Mesothelial cell of epicardium (in vitro differentiated cells): ENCODE results near the gene ZDHHC11B. TPM values are rescaled to one million over a fixed set of nuclear protein-coding genes. Genes with fewer than 3 reads are reported as not detected.
"Not testable (repeated sequence)": the region's sequence is repeated elsewhere in the genome, so short reads cannot be mapped to it uniquely, and the experiment has no call there.

ENCODE experiments used
- DNase-seq, 2 experiments: peaks; one replicate each; pipeline ENCODE4 v3.0.0; 2021; ENCODE audit warnings: low spot score in 2 of 2; ENCODE audit not compliant: unreplicated experiment in 2 of 2
- H3K27ac Mint-ChIP-seq: 2 replicates; pipeline ENCODE4 v1.8.0; 2021; ENCODE audit warnings: mixed read lengths
- H3K27me3 Mint-ChIP-seq: 2 replicates; pipeline ENCODE4 v1.8.0; 2021; ENCODE audit warnings: low read depth, mixed read lengths
- H3K36me3 Mint-ChIP-seq: 2 replicates; pipeline ENCODE4 v1.8.0; 2021; ENCODE audit warnings: mixed read lengths
- H3K4me1 Mint-ChIP-seq: 2 replicates; pipeline ENCODE4 v1.8.0; 2021; ENCODE audit warnings: mixed read lengths
- H3K4me3 Mint-ChIP-seq: 2 replicates; pipeline ENCODE4 v1.8.0; 2021; ENCODE audit warnings: mild to moderate bottlenecking, moderate library complexity, mixed read lengths
- H3K9me3 Mint-ChIP-seq: 2 replicates; pipeline ENCODE4 v1.8.0; 2021; ENCODE audit warnings: mixed read lengths
- total RNA-seq: library from RNA; stranded (reverse); gene quantifications from 3 replicates; pipeline ENCODE4 v1.2.1, GENCODE V29; 2021
- TF ChIP-seq, protein P1 (sequence below): fragments of 200-600 bp; sonication (generic); IDR thresholded peaks from one replicate; pipeline ENCODE4 v1.5.0; 2021; ENCODE audit warnings: antibody characterized with exemption; ENCODE audit not compliant: unreplicated experiment

The ZDHHC11B gene
- total RNA-seq, 1 donor from 2014 or later: 0.74 TPM

GRCh38 chr5:749101-749670, 35.3 kb downstream of the ZDHHC11B start:
- DNase-seq: no peak
- H3K27ac Mint-ChIP-seq: no peak overlapping the region
- H3K36me3 Mint-ChIP-seq: no peaks in the 10 kb centered on the region
- H3K4me1 Mint-ChIP-seq: no peaks in the 10 kb centered on the region
- no peak overlapping the region for H3K4me3 Mint-ChIP-seq
- no peaks in the 10 kb centered on the region for H3K9me3 Mint-ChIP-seq
- TF ChIP-seq, protein P1, sequence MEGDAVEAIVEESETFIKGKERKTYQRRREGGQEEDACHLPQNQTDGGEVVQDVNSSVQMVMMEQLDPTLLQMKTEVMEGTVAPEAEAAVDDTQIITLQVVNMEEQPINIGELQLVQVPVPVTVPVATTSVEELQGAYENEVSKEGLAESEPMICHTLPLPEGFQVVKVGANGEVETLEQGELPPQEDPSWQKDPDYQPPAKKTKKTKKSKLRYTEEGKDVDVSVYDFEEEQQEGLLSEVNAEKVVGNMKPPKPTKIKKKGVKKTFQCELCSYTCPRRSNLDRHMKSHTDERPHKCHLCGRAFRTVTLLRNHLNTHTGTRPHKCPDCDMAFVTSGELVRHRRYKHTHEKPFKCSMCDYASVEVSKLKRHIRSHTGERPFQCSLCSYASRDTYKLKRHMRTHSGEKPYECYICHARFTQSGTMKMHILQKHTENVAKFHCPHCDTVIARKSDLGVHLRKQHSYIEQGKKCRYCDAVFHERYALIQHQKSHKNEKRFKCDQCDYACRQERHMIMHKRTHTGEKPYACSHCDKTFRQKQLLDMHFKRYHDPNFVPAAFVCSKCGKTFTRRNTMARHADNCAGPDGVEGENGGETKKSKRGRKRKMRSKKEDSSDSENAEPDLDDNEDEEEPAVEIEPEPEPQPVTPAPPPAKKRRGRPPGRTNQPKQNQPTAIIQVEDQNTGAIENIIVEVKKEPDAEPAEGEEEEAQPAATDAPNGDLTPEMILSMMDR: no peak
- peaks cover 7% of the 10 kb centered on the region for H3K27me3 Mint-ChIP-seq

GRCh38 chr5:748011-748980, 36.2 kb downstream of the ZDHHC11B start:
- H3K9me3 Mint-ChIP-seq, H3K4me1 Mint-ChIP-seq, H3K36me3 Mint-ChIP-seq, H3K27ac Mint-ChIP-seq, H3K4me3 Mint-ChIP-seq, H3K27me3 Mint-ChIP-seq, DNase-seq: not testable (repeated sequence)

DNA sequence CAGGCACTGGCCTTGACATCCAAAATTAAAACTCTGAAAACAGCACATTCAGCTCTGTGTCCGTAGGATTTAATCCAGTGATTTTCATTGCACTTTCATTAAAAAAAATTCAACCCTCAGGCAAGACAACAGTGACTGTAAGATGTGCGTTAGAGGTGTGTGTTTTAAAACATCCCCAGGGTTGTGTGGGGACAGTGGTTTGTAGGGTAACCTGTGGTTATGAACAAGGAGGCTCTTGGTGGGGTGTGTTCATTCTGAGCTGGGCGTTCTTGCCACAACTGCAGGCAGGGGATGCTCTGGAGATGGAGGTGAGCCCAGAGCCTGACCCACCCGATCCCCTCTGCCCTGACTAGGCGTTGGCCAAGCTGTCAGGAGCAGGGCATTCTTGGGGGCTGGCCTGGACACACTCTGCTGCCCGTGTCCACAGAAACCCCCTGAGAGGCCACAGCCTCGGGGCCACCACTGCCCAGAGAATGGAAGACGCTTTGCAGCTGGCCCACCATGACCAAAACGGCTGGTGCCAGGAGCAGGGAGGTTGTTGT, 37.2 kb downstream of the ZDHHC11B start:
- not testable (repeated sequence) for H3K36me3 Mint-ChIP-seq, H3K27me3 Mint-ChIP-seq

GRCh38 chr5:746258-746761, 38.2 kb downstream of the ZDHHC11B start:
- TF ChIP-seq, protein P1: no peak
- H3K27ac Mint-ChIP-seq: no peak overlapping the region
- H3K36me3 Mint-ChIP-seq: no peaks in the 10 kb centered on the region
- no peaks in the 10 kb centered on the region for H3K4me1 Mint-ChIP-seq
- H3K27me3 Mint-ChIP-seq: peaks cover 9% of the 10 kb centered on the region
- H3K9me3 Mint-ChIP-seq: no peaks in the 10 kb centered on the region
- no peak overlapping the region for H3K4me3 Mint-ChIP-seq
- no peak for DNase-seq

More for the DNA sequence above, 37.2 kb downstream of the ZDHHC11B start:
- H3K9me3 Mint-ChIP-seq, DNase-seq, H3K4me1 Mint-ChIP-seq, H3K4me3 Mint-ChIP-seq, H3K27ac Mint-ChIP-seq: not testable (repeated sequence)

DNA sequence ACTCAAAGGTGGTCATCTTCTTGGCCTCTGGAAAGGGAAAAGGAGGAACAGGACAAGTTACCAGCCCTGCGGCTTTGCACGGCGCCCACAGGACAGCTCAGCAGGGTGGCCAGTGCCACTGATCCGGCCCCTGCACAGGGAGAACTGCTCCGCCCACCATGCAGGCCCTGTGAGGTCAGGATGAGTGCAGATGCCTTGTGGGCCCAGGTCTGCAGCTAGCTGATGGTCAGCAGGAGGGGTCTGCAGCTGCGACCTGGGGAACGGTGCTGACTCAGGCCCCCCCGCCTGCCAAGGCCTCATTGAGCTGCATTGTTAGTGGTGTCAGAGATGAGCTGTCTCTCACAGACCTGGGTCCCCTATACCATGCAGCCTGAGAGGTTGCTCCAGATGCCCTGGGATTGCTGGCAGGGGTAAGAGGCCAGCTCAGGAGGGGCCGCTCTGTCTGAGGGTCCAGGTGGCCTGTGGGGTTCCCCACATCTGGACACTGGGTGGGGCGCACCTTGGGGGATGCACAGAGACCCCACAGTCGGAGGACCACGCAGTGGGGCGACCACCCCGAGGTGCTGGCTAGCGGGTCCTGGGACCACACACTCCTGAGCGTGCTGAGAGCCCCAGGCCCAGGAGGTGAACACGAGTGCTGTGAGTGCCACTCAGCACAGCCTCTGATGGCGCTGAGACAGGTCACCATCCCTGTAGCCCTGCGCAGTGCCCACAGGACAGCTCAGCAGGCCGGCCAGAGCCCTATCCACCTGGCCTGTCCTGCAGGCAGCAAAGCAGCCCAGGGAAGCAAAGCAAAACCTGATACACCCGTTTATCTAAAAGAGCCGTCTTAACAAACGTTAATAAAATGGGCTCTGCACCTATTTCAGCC, 39.0 kb downstream of the ZDHHC11B start:
- DNase-seq, H3K4me1 Mint-ChIP-seq, H3K4me3 Mint-ChIP-seq, H3K36me3 Mint-ChIP-seq, H3K9me3 Mint-ChIP-seq, H3K27ac Mint-ChIP-seq: not testable (repeated sequence)
- peaks cover 11% of the 10 kb centered on the region for H3K27me3 Mint-ChIP-seq

- not testable (repeated sequence) for H3K9me3 Mint-ChIP-seq, DNase-seq, H3K4me3 Mint-ChIP-seq, H3K4me1 Mint-ChIP-seq, H3K36me3 Mint-ChIP-seq, H3K27ac Mint-ChIP-seq
- H3K27me3 Mint-ChIP-seq: peaks cover 15% of the 10 kb centered on the region
These were observed 40.7 kb downstream of the ZDHHC11B start for GRCh38 chr5:743696-744404.

DNA sequence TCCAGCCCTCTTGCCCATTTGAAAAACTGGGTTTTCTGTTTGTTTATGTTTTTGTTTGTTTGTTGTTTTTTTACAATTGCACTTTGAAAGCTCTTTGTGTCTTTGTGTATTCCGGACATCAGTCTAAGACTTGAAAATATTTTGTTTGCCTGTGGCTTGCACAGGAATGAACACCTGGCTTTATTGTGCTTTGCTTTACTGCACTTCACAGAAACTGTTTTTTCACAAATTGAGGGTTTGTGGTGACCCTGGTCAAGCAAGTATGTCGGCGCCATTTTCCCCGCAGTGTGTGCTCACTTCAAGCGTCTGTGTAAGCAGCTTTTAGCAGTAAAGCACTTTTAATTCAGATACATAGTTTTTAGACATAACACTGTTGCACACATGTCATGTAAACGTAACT, 42.3 kb downstream of the ZDHHC11B start:
- not testable (repeated sequence) for H3K4me3 Mint-ChIP-seq, DNase-seq, H3K27ac Mint-ChIP-seq, H3K9me3 Mint-ChIP-seq, H3K36me3 Mint-ChIP-seq, H3K4me1 Mint-ChIP-seq
- H3K27me3 Mint-ChIP-seq: peaks cover 21% of the 10 kb centered on the region

- not testable (repeated sequence) for DNase-seq, H3K27ac Mint-ChIP-seq, H3K36me3 Mint-ChIP-seq, H3K9me3 Mint-ChIP-seq, H3K4me1 Mint-ChIP-seq, H3K4me3 Mint-ChIP-seq
- H3K27me3 Mint-ChIP-seq: peaks cover 58% of the 10 kb centered on the region
These were observed 50.4 kb downstream of the ZDHHC11B start for GRCh38 chr5:734145-734544.

- H3K4me1 Mint-ChIP-seq, H3K4me3 Mint-ChIP-seq, H3K36me3 Mint-ChIP-seq, H3K27ac Mint-ChIP-seq, H3K9me3 Mint-ChIP-seq, DNase-seq: not testable (repeated sequence)
- H3K27me3 Mint-ChIP-seq: peaks cover 62% of the 10 kb centered on the region
These were observed 51.6 kb downstream of the ZDHHC11B start for GRCh38 chr5:732754-733454.

- not testable (repeated sequence) for H3K36me3 Mint-ChIP-seq, H3K27ac Mint-ChIP-seq, H3K4me3 Mint-ChIP-seq, DNase-seq, H3K4me1 Mint-ChIP-seq, H3K9me3 Mint-ChIP-seq
- H3K27me3 Mint-ChIP-seq: peaks cover 57% of the 10 kb centered on the region
These were observed 55.3 kb downstream of the ZDHHC11B start for GRCh38 chr5:729225-729624.
